ENCODE results near the gene MED12L.

The MED12L gene

GRCh38 chr3:151209654-151210053 is 124.2 kb downstream of the MED12L start:
- H3K27me3 ChIP-seq (ENCODE audit: control insufficient read depth, insufficient read depth, low read length) = no peaks in the 10 kb centered on the region
- no peak overlapping the region for H3K4me3 ChIP-seq (ENCODE audit: low read length)
- no peak for DNase-seq (ENCODE audit: low read depth, low spot score)
- H3K9me3 ChIP-seq (ENCODE audit: control insufficient read depth, insufficient read depth, low read length) = no peaks in the 10 kb centered on the region
- no peaks in the 10 kb centered on the region for H3K4me1 ChIP-seq (ENCODE audit: control insufficient read depth, insufficient read depth, low read length)
- H3K27ac ChIP-seq (ENCODE audit: low read length) = no peak overlapping the region
- H3K36me3 ChIP-seq (ENCODE audit: control insufficient read depth, insufficient read depth, low read length) = no peaks in the 10 kb centered on the region
- WGBS (ENCODE audit: insufficient coverage, insufficient read length) = no CpG with 5 or more reads among the region's 3 CpGs

DNA sequence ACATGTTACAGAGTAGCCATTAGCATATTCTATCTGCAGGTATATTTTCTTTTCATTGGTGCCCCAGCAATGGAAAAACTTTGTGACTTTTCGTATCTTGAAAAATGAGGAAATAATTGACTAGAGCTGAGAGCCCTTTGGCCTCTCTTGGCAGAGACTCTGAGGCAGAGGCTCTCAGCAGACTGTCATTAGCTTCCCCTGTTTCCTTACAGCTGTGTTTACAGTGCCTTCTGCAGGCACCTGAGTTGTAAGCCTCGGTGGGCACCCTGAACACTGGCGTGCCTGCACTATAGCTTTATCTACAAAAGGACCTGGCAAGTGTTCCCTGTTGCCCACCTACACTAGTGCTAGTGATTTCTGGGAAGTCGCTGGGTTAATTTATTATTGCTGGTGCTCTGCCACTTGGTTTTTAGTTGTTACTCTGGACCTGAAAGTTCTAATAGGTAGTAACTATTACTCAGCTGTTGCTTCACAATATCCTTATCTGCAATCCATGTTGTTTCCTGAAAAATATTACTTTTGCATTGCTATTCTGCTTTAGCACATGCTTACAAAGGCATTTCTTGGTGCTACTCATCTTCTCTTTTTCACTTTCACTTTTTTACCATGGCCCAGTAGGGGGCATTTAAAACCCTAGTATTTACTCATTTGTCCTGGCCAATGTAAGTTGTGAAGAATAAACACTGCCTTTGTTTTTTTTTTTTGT is 125.4 kb downstream of the MED12L start:
- WGBS (ENCODE audit: insufficient coverage, insufficient read length) = no CpG with 5 or more reads among the region's 4 CpGs
- Histone ChIP-seq H3K4me1 (ENCODE audit: control insufficient read depth, insufficient read depth, low read length) (no peaks in the 10 kb centered on the region), H3K27ac (ENCODE audit: low read length) (no peak overlapping the region), H3K27me3 (ENCODE audit: control insufficient read depth, insufficient read depth, low read length) (no peaks in the 10 kb centered on the region), H3K4me3 (ENCODE audit: low read length) (no peak overlapping the region), H3K36me3 (ENCODE audit: control insufficient read depth, insufficient read depth, low read length) (no peaks in the 10 kb centered on the region), H3K9me3 (ENCODE audit: control insufficient read depth, insufficient read depth, low read length) (no peaks in the 10 kb centered on the region)
- no peak for DNase-seq (ENCODE audit: low read depth, low spot score)

DNA sequence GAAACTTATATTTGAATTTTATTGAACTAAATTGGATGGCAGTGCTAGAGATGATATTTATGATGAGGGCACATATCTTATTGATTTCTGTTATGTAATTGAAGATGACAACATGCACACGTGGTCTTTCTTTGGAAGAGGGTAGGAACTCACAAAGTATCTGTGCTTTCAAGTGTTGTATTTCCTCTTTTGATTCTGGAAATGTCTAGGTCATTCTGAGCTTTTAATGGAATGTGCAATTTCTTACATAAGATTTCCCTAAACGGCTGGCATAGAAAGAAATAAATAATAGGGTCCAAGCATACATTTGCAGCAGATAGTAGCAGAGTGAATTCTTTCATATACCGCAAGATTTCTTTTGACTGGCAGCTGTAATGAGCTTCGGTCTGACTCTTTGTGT is 127.7 kb downstream of the MED12L start:
- no peak overlapping the region for H3K4me3 ChIP-seq (ENCODE audit: low read length)

DNA sequence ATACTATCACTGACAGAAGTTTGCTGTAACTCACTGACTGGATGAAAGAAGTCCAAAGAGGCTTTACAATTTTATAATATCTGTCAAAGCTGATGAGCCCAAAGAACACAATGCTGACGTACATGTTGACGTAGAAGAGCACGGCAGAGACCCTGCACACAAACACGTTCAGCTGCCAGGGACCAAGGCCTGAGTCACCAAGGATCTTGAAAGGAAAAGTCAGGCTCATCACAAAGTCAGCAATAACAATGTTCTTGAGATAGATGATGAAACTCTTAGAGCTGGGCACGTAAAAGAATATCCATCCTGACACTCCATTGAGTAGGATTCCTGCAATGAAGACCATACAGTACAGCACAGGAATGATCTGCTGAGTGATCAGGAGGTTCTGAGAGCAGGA is 128.4 kb downstream of the MED12L start:
- no peak for DNase-seq (ENCODE audit: low read depth, low spot score)
- no peaks in the 10 kb centered on the region for H3K27me3 ChIP-seq (ENCODE audit: control insufficient read depth, insufficient read depth, low read length)
- H3K27ac ChIP-seq (ENCODE audit: low read length) = no peak overlapping the region
- no CpG with 5 or more reads among the region's 5 CpGs for WGBS (ENCODE audit: insufficient coverage, insufficient read length)
- H3K36me3 ChIP-seq (ENCODE audit: control insufficient read depth, insufficient read depth, low read length) = no peaks in the 10 kb centered on the region
- H3K9me3 ChIP-seq (ENCODE audit: control insufficient read depth, insufficient read depth, low read length) = no peaks in the 10 kb centered on the region
- H3K4me1 ChIP-seq (ENCODE audit: control insufficient read depth, insufficient read depth, low read length) = peaks cover 3% of the 10 kb centered on the region; the same call in 1 of the 2 replicates
- H3K4me3 ChIP-seq (ENCODE audit: low read length) = no peak overlapping the region

More for the DNA sequence above, 127.7 kb downstream of the MED12L start:
- Histone ChIP-seq H3K27me3 (ENCODE audit: control insufficient read depth, insufficient read depth, low read length) (no peaks in the 10 kb centered on the region), H3K4me1 (ENCODE audit: control insufficient read depth, insufficient read depth, low read length) (peaks cover 3% of the 10 kb centered on the region; the same call in 1 of the 2 replicates), H3K27ac (ENCODE audit: low read length) (no peak overlapping the region), H3K36me3 (ENCODE audit: control insufficient read depth, insufficient read depth, low read length) (no peaks in the 10 kb centered on the region), H3K9me3 (ENCODE audit: control insufficient read depth, insufficient read depth, low read length) (no peaks in the 10 kb centered on the region)
- no CpG with 5 or more reads among the region's 4 CpGs for WGBS (ENCODE audit: insufficient coverage, insufficient read length)
- DNase-seq (ENCODE audit: low read depth, low spot score) = no peak

- no CpG with 5 or more reads among the region's 1 CpG for WGBS (ENCODE audit: insufficient coverage, insufficient read length)
- Histone ChIP-seq H3K36me3 (ENCODE audit: control insufficient read depth, insufficient read depth, low read length) (no peaks in the 10 kb centered on the region), H3K27me3 (ENCODE audit: control insufficient read depth, insufficient read depth, low read length) (no peaks in the 10 kb centered on the region), H3K9me3 (ENCODE audit: control insufficient read depth, insufficient read depth, low read length) (no peaks in the 10 kb centered on the region), H3K4me3 (ENCODE audit: low read length) (no peak overlapping the region), H3K4me1 (ENCODE audit: control insufficient read depth, insufficient read depth, low read length) (peaks cover 3% of the 10 kb centered on the region; the same call in 1 of the 2 replicates), H3K27ac (ENCODE audit: low read length) (no peak overlapping the region)
- peak; percentile 13 for DNase-seq (ENCODE audit: low read depth, low spot score)
Measured at GRCh38 chr3:151214459-151214858, 129.0 kb downstream of the MED12L start.

- no peaks in the 10 kb centered on the region for H3K27me3 ChIP-seq (ENCODE audit: control insufficient read depth, insufficient read depth, low read length)
- WGBS (ENCODE audit: insufficient coverage, insufficient read length) = no CpG with 5 or more reads among the region's 3 CpGs
- peaks cover 3% of the 10 kb centered on the region; the same call in 1 of the 2 replicates for H3K4me1 ChIP-seq (ENCODE audit: control insufficient read depth, insufficient read depth, low read length)
- 0 out of 2 replicates have a peak, but pooled peaks cover 1% of the 10 kb centered on the region for H3K9me3 ChIP-seq (ENCODE audit: control insufficient read depth, insufficient read depth, low read length)
- no peak overlapping the region for H3K27ac ChIP-seq (ENCODE audit: low read length)
- H3K4me3 ChIP-seq (ENCODE audit: low read length) = no peak overlapping the region
- DNase-seq (ENCODE audit: low read depth, low spot score) = no peak
- no peaks in the 10 kb centered on the region for H3K36me3 ChIP-seq (ENCODE audit: control insufficient read depth, insufficient read depth, low read length)
Measured at GRCh38 chr3:151216641-151217607, 131.5 kb downstream of the MED12L start.

GRCh38 chr3:151218136-151218535 is 132.7 kb downstream of the MED12L start:
- no peaks in the 10 kb centered on the region for H3K27me3 ChIP-seq (ENCODE audit: control insufficient read depth, insufficient read depth, low read length)
- no peaks in the 10 kb centered on the region for H3K36me3 ChIP-seq (ENCODE audit: control insufficient read depth, insufficient read depth, low read length)
- no peak overlapping the region for H3K27ac ChIP-seq (ENCODE audit: low read length)
- peaks cover 3% of the 10 kb centered on the region; the same call in 1 of the 2 replicates for H3K4me1 ChIP-seq (ENCODE audit: control insufficient read depth, insufficient read depth, low read length)
- DNase-seq (ENCODE audit: low read depth, low spot score) = no peak
- H3K4me3 ChIP-seq (ENCODE audit: low read length) = no peak overlapping the region
- no CpG with 5 or more reads among the region's 1 CpG for WGBS (ENCODE audit: insufficient coverage, insufficient read length)
- 0 out of 2 replicates have a peak, but pooled peaks cover 1% of the 10 kb centered on the region for H3K9me3 ChIP-seq (ENCODE audit: control insufficient read depth, insufficient read depth, low read length)

DNA sequence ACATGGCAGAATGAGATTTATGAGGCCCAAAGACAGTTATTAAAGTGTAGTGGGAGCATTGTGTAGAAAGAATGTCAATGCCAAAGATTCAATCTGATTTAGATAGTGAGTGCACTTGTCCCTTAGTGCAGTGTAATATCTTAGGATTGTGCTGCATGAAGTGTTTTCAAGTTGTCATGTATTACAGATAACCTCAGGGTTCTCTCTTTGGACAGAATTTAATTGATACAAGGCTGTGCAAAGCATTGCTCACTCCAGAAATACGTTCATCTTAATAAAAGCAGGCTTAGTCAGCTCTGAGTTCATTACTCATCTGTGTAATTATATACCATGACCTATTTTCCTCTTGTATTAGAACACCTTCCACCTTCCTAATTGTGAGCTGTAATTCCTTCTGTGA is 133.6 kb downstream of the MED12L start:
- no CpG with 5 or more reads among the region's 1 CpG for WGBS (ENCODE audit: insufficient coverage, insufficient read length)
- Histone ChIP-seq H3K4me1 (ENCODE audit: control insufficient read depth, insufficient read depth, low read length) (peaks cover 3% of the 10 kb centered on the region; the same call in 1 of the 2 replicates), H3K4me3 (ENCODE audit: low read length) (no peak overlapping the region), H3K9me3 (ENCODE audit: control insufficient read depth, insufficient read depth, low read length) (0 out of 2 replicates have a peak, but pooled peaks cover 1% of the 10 kb centered on the region), H3K36me3 (ENCODE audit: control insufficient read depth, insufficient read depth, low read length) (no peaks in the 10 kb centered on the region), H3K27ac (ENCODE audit: low read length) (no peak overlapping the region), H3K27me3 (ENCODE audit: control insufficient read depth, insufficient read depth, low read length) (no peaks in the 10 kb centered on the region)
- no peak for DNase-seq (ENCODE audit: low read depth, low spot score)

DNA sequence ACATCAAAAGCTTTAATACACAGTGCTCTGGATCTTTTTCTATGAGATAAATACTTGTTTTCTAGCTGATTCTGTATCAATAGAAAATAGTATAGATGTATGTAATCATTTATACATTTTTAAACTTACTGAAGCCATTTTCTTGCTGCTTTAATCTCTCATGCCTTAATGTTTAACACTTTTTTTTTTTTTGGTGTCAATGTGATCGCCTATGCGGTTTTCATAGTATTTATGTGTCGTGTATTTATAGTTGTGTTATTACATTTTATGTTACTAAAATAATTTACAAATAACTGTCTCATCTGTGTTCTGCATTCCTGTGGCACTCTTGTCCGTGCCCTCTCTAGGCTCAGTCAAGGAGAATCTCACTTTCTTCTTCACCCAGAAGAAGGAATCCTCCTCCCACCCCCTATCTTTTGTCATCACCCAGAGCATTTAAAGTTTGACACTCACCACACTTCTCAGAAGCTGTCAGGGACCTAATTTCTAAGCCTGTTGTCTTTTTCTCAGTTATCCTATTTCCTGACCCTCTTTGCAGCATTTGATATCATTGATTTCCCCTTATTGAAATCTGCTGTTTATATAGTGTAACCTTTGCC is 138.9 kb downstream of the MED12L start:
- DNase-seq (ENCODE audit: low read depth, low spot score) = no peak
- no peak overlapping the region for H3K4me3 ChIP-seq (ENCODE audit: low read length)
- WGBS (ENCODE audit: insufficient coverage, insufficient read length) = no CpG with 5 or more reads among the region's 4 CpGs

More for the DNA sequence above, 138.9 kb downstream of the MED12L start:
- Histone ChIP-seq H3K4me1 (ENCODE audit: control insufficient read depth, insufficient read depth, low read length) (no peaks in the 10 kb centered on the region), H3K27me3 (ENCODE audit: control insufficient read depth, insufficient read depth, low read length) (no peaks in the 10 kb centered on the region; the same call in 1 of the 2 replicates), H3K27ac (ENCODE audit: low read length) (no peak overlapping the region), H3K36me3 (ENCODE audit: control insufficient read depth, insufficient read depth, low read length) (no peaks in the 10 kb centered on the region), H3K9me3 (ENCODE audit: control insufficient read depth, insufficient read depth, low read length) (0 out of 2 replicates have a peak, but pooled peaks cover 1% of the 10 kb centered on the region)

Data from iPS DF 6.9 (cell line).